ENCODE measurements around the gene GTF2F1.
"Not testable (repeated sequence)": the region's sequence is repeated elsewhere in the genome, so short reads cannot be mapped to it uniquely, and the experiment has no call there.

Gene GTF2F1

GRCh38 chr19:6384381-6384780 is 8.6 kb downstream of the GTF2F1 start:
- no peak for DNase-seq (ENCODE audit: low spot score)

DNA sequence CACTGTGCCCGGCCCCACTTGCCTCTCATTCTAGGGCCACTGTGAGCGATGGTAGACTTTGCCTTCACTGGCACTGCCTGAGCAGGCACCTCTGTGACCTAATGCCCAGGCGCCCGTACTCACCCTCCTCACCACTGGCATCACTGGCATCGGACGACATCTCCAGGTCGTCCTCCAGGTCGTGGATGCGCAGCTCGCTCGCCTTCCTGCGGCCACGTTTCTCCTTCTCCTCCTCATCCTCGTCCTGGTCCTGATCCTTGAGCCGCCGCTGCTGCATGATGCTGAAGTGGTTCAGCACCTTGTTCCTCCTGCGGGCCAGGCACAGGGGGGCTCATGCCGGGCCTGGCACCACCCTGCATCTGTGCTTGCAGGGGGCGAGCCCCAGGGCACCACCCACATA is 9.8 kb downstream of the GTF2F1 start:
- DNase-seq (ENCODE audit: low spot score) = no peak

DNA sequence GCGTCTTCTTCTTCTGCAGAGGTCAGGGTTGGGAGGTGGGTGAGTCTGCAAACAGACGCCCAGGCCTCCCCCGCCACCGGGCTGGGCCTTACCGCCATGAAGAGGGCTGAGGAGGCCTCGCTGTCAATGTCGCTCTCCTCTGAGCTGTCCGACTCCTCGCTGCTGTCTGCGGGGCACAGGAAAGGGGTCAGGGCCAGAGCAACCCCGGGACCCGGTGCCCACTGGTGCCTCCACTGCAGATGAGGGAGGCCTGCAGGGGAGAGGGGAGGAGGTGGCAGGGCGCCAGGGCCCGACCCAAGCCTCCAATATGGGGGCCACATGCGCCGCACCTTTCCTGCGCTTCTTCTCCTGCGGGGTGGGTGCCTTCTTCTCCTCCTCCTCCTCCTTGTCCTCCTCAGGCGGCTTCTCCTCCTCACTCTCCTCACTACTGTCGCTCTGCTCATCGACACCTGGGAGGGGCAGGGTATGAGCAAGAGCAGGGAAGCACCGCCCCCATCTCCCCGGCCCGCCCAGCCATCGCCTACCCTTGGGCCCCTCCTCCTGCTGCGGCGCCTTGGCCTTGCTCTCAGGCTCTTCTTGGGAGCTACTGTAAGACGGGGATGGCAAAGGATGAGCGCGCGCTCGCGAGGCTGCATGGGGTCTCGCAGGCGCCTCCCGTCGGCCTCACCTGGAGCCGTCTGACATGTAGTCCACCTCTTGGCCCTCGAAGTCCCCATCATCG is 11.8 kb downstream of the GTF2F1 start:
- no peak for DNase-seq (ENCODE audit: low spot score)

GRCh38 chr19:6379744-6380143 is 13.2 kb downstream of the GTF2F1 start:
- DNase-seq (ENCODE audit: low spot score) = no peak

DNA sequence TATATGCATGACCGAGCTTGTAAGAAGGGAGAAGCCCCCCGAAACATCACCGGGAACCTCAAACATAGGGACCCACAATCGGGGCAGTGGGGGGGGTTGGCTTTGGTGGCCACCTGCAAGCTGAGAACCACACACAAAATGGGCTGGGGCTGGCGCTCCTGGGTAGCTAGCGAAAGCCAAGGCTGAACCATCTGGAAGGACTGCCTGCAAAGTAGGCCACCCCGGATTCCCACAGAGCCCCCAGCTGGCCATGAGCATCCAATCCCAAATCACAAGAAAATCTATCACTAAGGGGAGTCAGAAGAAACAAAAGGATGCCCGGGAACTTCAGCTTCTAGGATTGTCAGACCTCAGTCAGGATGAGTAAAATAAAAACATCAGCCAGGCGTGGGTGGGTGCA is 14.5 kb downstream of the GTF2F1 start:
- DNase-seq (ENCODE audit: low spot score) = no peak

DNA sequence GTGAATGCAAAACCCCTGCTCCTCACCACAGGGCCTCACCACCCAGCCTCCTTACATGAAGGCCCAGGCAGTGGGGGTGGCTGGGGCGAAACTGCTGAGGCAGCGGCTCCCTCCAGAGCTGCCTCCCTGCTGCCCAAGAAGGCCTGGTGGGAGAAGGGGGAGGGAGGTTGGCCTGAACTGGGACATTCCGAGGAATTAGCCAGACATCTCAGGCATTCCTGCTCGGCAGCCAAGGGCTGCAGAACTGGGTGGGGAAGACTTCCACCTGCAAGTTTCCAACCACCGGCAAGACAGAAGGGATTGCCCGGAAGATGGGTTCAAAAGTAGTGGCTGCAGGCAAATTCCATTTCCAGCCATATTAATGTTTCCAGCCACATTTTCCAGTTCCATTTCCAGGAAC is 14.9 kb downstream of the GTF2F1 start:
- DNase-seq (ENCODE audit: low spot score) = no peak

DNA sequence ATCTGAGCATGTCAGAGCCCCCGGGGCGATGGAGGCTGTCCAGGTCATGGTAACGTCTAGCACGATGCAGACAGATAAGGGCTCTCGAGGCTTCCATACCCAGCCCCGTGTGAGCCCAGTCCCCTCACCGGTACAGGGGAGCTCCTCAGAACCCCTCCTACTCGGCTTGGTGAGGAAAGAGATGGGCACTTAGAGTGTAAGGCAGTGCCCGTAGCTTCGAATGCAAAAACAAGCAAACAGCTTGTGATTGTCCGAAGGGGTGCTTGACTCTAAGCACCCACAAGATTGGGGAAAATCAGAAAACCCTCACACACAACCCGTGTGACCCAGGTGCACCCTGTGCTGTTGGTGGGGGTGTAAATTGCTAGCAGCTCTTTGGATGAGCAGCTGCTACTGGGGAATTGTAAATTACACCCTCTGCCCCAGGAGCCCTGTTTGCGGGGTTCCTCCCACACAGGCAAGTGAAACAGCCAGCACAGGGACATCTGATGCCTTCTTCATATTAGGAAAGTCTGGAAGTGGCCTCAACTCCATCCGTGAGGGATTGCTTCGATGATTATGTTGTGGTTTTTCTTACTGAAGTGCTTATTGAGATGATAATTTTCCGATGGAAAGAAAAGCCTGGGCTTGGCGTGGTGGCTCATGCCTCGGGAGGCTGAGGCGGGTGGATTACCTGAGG is 16.3 kb downstream of the GTF2F1 start:
- DNase-seq (ENCODE audit: low spot score) = no peak

- no peak for DNase-seq (ENCODE audit: low spot score)
These were observed 17.5 kb downstream of the GTF2F1 start, which contains the start of gene PSPN for GRCh38 chr19:6375411-6376010. TSS of gene PSPN (minus strand) at chr19:6375933. CDS start at chr19:6375849, 84 bp downstream.

GRCh38 chr19:6374711-6375410 is 18.1 kb downstream of the GTF2F1 start:
- DNase-seq (ENCODE audit: low spot score) = no peak

DNA sequence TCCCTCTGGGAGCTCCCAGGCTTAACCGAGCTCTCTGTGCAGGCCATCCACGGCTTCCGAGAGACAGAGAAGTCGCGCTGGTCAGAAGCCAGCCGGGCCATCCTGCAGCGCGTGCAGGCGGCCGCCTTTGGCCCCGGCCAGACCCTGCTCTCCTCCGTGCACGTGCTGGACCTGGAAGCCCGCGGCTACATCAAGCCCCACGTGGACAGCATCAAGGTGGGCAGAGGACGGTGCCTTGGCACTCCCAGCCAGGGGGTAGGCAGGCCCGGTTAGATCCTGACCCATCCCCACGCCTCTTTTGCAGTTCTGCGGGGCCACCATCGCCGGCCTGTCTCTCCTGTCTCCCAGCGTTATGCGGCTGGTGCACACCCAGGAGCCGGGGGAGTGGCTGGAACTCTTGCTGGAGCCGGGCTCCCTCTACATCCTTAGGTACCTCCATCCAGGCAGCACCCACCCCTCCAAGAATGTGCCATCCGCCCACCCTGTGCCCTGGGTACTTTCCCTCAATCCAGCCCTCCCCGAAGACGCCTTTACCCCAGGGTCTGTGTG is 18.7 kb downstream of the GTF2F1 start:
- DNase-seq (ENCODE audit: low spot score) = no peak

DNA sequence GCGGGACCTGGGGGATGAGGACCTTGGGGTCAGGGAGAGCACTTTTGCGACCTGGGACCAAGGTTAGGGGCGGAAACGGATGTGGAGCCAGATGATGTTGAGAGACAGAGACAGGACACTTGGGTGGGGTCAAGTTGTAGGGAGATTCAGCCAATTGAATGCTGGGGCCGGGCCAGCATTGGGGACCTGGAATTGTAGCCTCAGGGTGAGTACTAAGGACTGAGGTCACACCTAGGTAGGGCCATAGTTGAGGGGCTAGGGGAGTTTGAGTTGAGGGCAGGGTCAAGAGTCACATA is 19.2 kb downstream of the GTF2F1 start:
- no peak for DNase-seq (ENCODE audit: low spot score)

- peak; percentile 97 for DNase-seq (ENCODE audit: low spot score)
These were observed 19.7 kb downstream of the GTF2F1 start for GRCh38 chr19:6373096-6373812.

GRCh38 chr19:6372594-6373095 is 20.3 kb downstream of the GTF2F1 start, which contains the start of gene ALKBH7:
TSS of gene ALKBH7 (plus strand) at chr19:6372794. CDS start at chr19:6372821, 27 bp downstream.
- DNase-seq (ENCODE audit: low spot score) = peak; percentile 100

- no peak for DNase-seq (ENCODE audit: low spot score)
These were observed 28.6 kb downstream of the GTF2F1 start for GRCh38 chr19:6364353-6364752.

GRCh38 chr19:6362351-6362801 is 30.6 kb downstream of the GTF2F1 start:
- no peak for DNase-seq (ENCODE audit: low spot score)

DNA sequence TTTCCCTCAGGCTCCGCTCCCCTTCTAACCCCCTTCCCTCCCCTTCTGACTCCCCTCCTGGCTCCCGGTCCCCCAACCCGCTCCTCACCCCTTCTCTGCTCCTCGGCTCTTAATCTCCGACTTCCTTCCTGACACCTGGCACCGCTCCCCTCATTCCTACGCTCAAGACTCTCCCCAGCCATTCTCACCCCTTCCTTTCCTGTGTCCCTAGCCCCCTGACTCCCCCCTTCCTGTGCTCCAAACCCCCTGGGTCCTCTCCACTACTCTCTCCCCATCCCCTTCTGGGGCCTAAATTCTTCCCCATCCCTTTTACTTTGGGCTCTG is 31.0 kb downstream of the GTF2F1 start:
- no peak for DNase-seq (ENCODE audit: low spot score)

DNA sequence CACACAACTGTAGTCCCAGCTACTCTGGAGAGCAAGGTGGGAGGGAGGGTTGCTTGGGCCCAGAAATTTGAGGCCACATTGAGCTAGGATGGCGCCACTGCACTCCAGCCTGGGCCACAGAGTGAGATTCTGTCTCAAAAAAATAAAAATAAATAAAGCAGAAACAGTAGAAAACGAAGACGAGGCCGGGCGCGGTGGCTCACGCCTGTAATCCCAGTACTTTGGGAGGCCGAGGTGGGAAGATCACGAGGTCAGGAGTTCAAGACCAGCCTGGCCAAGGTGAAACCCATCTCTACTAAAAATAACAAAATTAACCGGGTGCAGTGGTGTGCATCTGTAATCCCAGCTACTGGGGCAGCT is 32.1 kb downstream of the GTF2F1 start:
- not testable (repeated sequence) for DNase-seq (ENCODE audit: low spot score)

GRCh38 chr19:6360445-6360844 is 32.5 kb downstream of the GTF2F1 start:
- not testable (repeated sequence) for DNase-seq (ENCODE audit: low spot score)

- DNase-seq (ENCODE audit: low spot score) = no peak
These were observed 33.2 kb downstream of the GTF2F1 start for GRCh38 chr19:6359568-6360341.

- no peak for DNase-seq (ENCODE audit: low spot score)
These were observed 35.0 kb downstream of the GTF2F1 start for GRCh38 chr19:6358003-6358402.

DNA sequence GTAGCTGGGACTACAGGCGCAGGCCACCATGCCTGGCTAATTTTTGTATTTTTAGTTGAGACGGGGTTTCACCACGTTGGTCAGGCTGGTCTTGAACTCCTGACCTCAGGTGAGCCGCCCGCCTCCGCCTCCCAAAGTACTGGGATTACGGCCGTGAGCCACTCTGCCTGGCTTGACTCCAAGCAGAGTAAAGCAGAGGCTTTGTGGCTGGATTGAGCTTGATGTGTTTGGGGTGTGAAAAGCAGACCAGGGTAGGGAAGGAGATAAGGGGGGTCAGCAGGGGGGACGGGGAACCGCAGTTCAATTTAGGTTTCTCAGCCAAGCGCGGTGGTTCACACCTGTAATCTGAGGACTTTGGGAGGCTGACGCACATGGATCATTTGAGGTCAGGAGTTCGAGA is 35.8 kb downstream of the GTF2F1 start:
- no peak for DNase-seq (ENCODE audit: low spot score)

Measured in globus pallidus (tissue), 1 donor.